ENCODE data around the gene EPC1.

EPC1 gene

DNA sequence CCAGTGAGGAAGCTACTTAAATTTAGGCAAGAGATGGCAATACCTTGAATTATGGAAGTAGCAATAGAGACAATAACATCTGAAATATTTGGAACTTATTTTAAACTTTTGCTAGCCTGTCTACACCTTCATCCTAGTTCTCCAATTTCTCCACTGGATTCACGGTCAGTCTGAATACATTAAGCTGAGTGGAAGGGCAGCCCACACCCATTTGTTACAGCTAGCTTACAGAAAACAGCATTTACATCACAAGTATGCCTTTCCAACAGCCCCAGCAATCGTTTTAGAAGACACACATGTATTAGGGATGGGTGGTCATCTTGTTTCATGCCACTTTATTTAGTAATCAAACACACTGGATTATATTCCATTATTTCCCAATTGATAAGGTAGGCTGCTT lies 16.7 kb downstream of the EPC1 start:
- no peak for DNase-seq

- DNase-seq = no peak
Observed at GRCh38 chr10:32329061-32329460, 17.9 kb downstream of the EPC1 start.

GRCh38 chr10:32328499-32328898 lies 18.5 kb downstream of the EPC1 start:
- no peak for DNase-seq

DNA sequence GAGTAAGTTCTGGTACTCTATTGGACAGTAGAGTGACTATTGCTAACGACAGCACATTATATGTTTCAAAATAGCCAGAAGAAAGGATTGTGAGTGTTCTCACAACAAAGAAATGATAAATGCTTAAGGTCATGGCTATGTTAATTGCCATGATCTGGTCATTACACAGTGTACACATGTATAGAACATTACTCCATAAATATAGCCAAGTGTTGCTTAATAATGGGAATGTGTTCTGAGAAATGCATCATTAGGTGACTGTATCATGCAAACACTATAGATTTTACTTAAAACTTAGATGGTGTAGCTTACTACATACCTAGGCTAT lies 19.6 kb downstream of the EPC1 start:
- DNase-seq = no peak

DNA sequence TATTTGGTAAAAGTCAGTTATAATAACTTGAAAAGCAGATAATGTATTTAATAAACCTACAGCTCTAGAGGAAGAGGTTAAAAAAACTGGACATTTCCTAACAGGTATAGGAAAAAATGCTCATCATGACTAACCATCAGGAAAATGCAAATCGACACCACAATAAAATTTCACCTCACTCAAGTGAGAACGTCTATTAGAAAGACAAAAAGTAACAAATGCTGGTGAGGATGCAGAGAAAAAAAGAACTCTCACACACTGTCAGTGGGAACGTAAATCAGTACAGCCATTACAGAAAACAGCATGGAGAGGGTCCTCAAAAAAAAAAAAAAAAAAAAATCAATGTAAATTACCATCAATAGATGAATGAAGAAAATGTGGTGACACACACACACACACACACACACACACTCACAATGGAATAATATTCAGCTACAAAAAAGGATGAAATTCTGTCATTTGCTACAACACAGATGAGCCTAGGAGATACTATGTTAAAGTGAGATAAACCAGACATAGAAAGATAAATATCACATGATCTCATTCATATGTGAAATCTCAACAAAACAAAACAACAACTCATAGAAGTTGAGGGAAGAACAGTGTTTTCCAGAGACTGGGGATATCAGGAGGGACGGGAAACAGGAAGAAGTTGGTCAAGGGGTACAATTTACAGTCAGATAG lies 20.1 kb downstream of the EPC1 start:
- DNase-seq = no peak

GRCh38 chr10:32326119-32326518 lies 20.8 kb downstream of the EPC1 start:
- DNase-seq = no peak

DNA sequence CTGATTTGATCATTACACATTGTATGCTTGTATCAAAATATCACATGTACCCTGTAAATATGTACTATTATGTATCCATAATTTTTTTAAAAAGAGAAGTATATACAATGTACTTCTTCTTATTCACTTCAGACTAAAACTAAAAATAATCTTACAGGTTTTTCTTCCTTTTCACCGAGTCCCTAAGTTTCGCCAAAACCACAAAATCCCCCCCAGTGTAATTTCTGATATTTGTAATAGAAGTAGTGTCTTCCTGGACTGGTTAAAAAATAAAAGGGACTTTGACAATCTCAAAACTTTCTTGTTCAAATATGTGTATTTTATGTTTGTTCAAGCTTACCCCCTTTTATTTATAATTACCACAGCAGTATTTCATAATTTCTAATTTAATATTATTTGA lies 23.9 kb downstream of the EPC1 start:
- DNase-seq = no peak

GRCh38 chr10:32321016-32321631 lies 25.8 kb downstream of the EPC1 start:
- DNase-seq = no peak

DNA sequence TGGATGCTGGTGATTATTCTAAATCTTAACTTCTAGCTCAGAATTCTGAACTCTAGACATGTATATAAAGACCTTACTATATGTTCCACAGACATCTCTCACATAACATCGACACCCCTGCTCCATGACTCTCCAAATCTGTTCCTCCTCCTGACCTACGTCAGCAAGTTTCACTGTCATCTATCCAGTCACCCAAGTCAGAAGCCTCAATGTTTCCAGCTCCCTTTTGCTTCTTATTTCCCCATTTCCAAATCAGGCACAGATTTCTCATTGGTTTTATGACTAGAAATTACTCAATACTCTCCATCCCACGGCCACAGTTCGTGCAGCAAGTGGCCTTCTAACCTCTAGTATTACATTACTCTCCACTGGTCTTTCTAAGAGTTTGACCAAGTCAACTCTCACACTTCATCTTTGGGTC lies 28.5 kb downstream of the EPC1 start:
- no peak for DNase-seq

DNA sequence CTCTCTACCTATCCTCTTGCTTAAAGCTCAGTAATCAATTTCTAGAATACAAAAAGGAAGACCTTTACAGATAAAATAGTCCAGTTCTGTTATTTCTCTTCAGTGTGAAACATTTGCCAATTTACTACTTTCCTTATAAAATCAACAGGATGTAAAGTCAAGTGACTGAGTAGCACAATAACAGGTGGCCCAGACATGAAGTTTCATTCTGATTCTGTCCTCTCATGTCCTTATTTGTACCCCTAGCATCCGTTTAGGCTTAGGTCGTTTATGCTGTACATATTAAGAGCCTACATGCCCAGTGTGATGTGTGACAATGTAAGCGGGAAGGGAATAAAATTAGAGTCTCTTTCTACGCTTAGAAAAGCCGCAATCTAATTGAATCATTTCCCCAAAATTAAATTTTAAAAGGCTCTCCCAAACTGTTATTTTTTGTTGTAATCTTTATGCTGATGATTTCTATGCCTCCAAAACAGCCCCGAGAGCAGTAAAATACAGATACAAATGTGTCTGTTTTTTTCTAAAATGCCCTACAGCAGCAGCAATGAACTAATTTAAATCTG lies 29.1 kb downstream of the EPC1 start:
- DNase-seq = no peak

GRCh38 chr10:32315424-32315823 lies 31.5 kb downstream of the EPC1 start:
- DNase-seq = no peak

DNA sequence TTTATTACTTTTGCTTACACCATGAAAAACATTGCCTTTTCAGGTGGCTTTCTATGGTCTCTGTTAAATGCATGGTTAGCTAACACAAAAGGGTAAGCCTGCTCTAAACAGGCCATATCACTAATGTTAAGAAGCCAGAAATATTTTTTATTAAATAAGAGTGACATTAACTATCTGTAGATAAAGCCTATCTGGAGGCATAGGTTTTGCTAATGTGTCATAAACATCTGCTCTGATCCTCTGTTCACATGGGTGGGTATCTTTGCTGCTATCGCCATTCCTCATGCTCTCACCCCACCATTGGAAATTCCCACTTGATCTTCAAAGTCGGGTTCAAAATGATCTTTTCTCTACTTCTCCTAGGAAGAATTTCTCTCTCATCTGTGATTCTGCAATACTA lies 32.4 kb downstream of the EPC1 start:
- no peak for DNase-seq

GRCh38 chr10:32308027-32308603 lies 38.8 kb downstream of the EPC1 start:
- no peak for DNase-seq

- no peak for DNase-seq
Observed at GRCh38 chr10:32307609-32308008, 39.3 kb downstream of the EPC1 start.

GRCh38 chr10:32299354-32299980 lies 47.5 kb downstream of the EPC1 start:
- no peak for DNase-seq

- no peak for DNase-seq
Observed at GRCh38 chr10:32298075-32298812, 48.7 kb downstream of the EPC1 start.

GRCh38 chr10:32295027-32295426 lies 51.9 kb downstream of the EPC1 start:
- no peak for DNase-seq

DNA sequence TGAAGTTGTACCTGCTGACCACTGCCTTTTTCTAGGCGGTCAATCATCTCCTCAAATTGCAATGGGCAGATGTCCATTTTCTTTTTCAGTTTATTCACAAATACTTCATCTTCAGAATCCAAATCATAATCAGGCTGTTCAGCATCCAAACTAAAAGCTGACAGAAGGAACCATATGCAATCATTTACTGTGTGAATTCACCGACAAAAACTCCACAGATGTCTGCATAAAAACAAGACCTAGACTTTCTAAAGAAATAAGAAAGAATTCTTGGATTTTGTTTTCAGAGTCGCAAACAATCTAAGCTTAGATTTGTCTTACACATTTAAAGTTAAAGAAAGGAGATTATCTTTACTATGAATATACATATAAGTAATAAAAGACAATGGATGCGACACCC lies 53.4 kb downstream of the EPC1 start:
- no peak for DNase-seq

DNA sequence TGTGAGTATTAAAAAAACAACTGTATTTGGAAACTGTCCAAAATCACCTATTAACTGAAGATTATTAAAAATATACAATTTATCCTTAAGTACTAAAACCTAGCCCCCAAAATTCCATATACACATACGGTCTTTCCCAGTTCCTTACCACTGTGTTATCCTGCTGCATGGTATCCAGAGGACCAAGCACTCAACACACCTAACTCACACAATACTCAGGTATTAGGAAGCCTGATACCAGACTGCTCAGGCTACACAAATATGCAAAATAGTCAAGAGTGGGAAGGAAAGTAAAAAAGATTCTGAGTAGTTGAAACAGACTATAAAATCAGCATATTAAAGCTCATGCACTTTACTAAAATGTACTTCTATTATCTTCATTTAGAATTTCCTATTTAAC lies 67.2 kb downstream of the EPC1 start:
- no peak for DNase-seq

GRCh38 chr10:32273336-32273735 lies 73.6 kb downstream of the EPC1 start:
- no peak for DNase-seq

DNA sequence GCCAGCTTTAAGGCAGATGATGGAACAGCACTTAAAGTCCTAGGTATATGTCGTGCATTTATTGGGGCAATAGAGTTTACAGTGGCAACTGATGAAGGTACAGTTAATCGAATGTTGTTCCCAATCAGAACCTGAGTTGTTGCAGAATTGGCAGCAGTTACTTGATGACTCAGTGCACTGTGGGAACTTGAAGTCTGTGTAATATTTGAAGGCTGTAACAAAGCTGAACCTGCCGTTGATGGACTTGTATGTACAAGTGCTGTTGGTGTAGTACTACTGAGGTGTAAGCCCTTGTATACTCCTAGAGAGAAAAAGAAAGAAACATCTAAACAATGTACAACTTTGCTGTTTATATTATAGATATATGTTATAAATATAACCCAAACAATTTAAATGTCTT lies 75.3 kb downstream of the EPC1 start:
- DNase-seq = no peak

GRCh38 chr10:32269343-32270100 lies 77.4 kb downstream of the EPC1 start:
- DNase-seq = no peak
